ENCODE measurements around the gene KCND2. TPM values are rescaled to one million over a fixed set of nuclear protein-coding genes. Genes with fewer than 3 reads are reported as not detected.

Gene KCND2
- total and polyA plus RNA-seq, 11 donors = 0.04 to 0.41 (median 0.16) TPM; not detected in 4

DNA sequence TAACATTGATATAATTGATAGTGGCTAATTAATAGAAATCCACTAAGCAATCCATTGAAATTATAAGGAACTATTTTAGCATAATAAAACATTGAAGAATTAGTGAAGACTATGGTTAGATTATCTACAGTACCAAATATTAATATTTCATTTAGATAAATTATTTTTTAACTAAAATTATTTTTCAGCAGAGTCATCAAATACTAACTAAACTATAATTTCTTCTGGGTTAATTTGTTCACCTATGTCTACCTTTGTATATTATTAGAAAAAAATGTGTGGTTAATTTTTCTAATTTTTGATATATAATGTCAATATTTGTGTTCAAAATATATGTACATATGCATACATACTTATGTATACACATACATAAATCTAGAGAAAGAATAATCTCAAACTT, 140.2 kb downstream of the KCND2 start:
- ATAC-seq = no peak
- H3K4me1 ChIP-seq = no peaks in the 10 kb centered on the region
- no peak overlapping the region for H3K4me3 ChIP-seq
- no peak for DNase-seq
- intact Hi-C loops (cut with DNase I) = no loop called here
- H3K27me3 ChIP-seq = no peaks in the 10 kb centered on the region
- H3K9me3 ChIP-seq = no peaks in the 10 kb centered on the region
- no peaks in the 10 kb centered on the region for H3K36me3 ChIP-seq
- H3K27ac ChIP-seq = no peak overlapping the region
- TF ChIP-seq POLR2A (IDR thresholded peaks at IDR 0.05) = no peak
- TF ChIP-seq, protein P1, sequence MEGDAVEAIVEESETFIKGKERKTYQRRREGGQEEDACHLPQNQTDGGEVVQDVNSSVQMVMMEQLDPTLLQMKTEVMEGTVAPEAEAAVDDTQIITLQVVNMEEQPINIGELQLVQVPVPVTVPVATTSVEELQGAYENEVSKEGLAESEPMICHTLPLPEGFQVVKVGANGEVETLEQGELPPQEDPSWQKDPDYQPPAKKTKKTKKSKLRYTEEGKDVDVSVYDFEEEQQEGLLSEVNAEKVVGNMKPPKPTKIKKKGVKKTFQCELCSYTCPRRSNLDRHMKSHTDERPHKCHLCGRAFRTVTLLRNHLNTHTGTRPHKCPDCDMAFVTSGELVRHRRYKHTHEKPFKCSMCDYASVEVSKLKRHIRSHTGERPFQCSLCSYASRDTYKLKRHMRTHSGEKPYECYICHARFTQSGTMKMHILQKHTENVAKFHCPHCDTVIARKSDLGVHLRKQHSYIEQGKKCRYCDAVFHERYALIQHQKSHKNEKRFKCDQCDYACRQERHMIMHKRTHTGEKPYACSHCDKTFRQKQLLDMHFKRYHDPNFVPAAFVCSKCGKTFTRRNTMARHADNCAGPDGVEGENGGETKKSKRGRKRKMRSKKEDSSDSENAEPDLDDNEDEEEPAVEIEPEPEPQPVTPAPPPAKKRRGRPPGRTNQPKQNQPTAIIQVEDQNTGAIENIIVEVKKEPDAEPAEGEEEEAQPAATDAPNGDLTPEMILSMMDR (IDR thresholded peaks at IDR 0.05) = no peak

DNA sequence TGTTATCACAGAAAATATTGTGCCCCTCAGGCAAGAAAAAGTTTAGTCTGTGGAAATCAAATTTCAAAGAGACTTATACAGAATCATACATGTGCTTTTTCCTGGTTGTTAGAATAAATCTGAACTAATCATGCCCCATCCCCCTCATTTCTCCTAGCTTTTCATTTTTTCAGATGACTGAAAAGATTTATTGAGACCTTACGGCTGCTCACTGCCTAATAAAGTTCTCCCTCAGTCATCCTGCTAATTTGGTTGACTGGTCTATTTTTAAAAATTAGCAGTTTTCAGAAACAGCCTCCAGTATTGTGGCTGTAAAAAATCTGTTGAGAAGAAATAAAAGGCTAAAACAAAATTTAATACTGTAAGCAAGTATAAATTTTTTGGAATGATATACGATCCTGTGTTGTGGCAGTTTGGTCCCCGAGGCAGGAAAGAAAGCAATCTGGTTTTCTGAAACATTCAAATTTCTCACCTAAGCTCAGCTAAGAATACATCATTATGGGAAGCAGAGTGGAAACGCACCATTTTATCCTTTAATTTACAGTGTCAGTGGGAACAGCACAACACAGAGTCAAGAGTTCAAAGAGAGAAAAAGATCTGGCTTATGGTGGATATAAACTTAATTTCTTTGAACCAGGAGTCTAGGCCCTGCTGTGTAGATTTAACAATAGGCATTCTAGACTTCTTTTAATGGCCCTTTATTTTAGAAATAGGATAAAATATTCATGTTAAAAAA, 144.4 kb downstream of the KCND2 start:
- intact Hi-C loops (cut with DNase I) = no loop called here
- no peak overlapping the region for H3K4me3 ChIP-seq
- no peak for TF ChIP-seq POLR2A (IDR thresholded peaks at IDR 0.05)
- TF ChIP-seq, protein P1 (IDR thresholded peaks at IDR 0.05) = no peak
- H3K36me3 ChIP-seq = no peaks in the 10 kb centered on the region
- H3K27ac ChIP-seq = no peak overlapping the region
- H3K27me3 ChIP-seq = no peaks in the 10 kb centered on the region
- H3K4me1 ChIP-seq = no peaks in the 10 kb centered on the region
- no peak for DNase-seq
- no peaks in the 10 kb centered on the region for H3K9me3 ChIP-seq
- ATAC-seq = no peak
- 72 to 82% (median 79%) methylated on average over 4 of the region's 4 CpGs for WGBS, 4 donors

DNA sequence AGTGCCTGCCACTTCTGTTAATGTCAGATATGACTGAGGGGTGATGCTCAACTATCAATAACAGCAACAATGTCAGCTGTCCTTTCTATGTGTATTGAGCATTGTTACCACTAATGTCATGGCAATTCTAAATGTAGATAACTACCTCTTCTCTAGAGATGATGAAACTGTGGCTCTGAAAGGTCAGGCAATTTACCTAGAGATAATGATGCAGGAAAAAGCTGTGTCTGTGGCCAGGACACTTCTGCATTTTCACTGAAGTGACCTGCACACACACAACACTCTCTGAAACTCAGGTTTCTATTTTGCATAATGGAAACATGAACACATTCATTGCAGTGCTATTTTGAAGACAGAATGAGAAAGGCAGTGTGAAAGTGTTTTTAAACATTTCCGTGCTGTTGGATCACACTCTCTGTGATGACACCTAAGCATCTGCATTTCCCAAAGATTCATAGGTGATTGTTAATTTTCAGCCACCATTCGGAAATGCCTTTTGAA, 148.2 kb downstream of the KCND2 start:
- DNase-seq = no peak
- Histone ChIP-seq H3K36me3 (no peaks in the 10 kb centered on the region), H3K9me3 (no peaks in the 10 kb centered on the region), H3K27me3 (no peaks in the 10 kb centered on the region), H3K4me1 (no peaks in the 10 kb centered on the region), H3K27ac (no peak overlapping the region), H3K4me3 (no peak overlapping the region)
- TF ChIP-seq, protein P1 (IDR thresholded peaks at IDR 0.05) = no peak
- TF ChIP-seq POLR2A (IDR thresholded peaks at IDR 0.05) = no peak
- ATAC-seq = no peak
- intact Hi-C loops (cut with DNase I) = no loop called here
- 81 to 91% (median 85%) methylated on average over 2 of the region's 2 CpGs for WGBS, 4 donors

DNA sequence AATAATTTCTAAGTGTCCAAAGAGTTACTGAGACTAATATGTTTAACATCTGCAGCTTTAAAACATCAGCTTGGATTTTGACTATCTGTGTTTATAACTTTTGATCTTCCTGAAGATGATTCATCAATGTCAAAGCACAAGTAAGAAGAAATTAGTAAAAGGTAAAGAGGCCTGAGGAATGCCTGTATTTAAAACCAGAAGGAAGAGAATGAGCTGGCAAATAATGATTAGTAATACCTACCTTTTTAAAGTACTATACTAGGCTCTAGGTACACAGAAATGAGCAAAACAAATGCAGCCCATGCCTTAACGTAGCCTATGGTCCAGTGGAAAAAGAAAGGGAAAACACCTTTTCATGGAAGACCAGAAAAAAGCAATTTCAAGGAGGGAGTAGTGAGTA, 158.0 kb downstream of the KCND2 start:
- H3K27me3 ChIP-seq = no peaks in the 10 kb centered on the region
- H3K36me3 ChIP-seq = no peaks in the 10 kb centered on the region
- H3K9me3 ChIP-seq = no peaks in the 10 kb centered on the region
- H3K27ac ChIP-seq = no peak overlapping the region
- 67 to 71% (median 69%) methylated on average over 1 of the region's 1 CpG for whole genome bisulfite sequencing, 4 donors
- H3K4me3 ChIP-seq = no peak overlapping the region
- intact Hi-C loops (cut with DNase I) = no loop called here
- no peaks in the 10 kb centered on the region for H3K4me1 ChIP-seq
- DNase-seq (no peak), ATAC-seq (no peak)
- TF ChIP-seq, protein P1 (IDR thresholded peaks at IDR 0.05) = no peak
- no peak for TF ChIP-seq POLR2A (IDR thresholded peaks at IDR 0.05)
